ENCODE measurements around the gene BTN2A1.
A peak's percentile ranks its signal among the peaks of the same experiment; 100 is the strongest.

Gene BTN2A1

DNA sequence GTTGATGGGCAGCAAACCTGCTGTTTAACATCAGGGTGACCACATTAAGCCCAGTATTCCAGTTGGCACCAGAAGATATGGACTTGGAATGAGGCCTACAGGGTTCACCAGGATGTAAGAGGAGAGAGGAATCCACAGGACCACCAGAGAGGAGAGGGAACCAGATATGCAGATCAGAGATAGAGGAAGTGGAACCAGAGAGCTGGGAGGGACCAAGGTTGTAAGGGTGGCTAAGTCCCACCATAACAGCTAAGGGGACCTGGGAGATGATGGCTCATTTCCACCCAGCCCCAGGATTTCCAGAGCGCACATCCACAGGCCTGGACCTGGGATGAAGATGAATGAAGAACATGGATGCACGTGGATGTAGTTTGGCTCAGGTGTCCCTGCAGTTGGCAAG lies 11.1 kb downstream of the BTN2A1 start:
- no peak for DNase-seq (ENCODE audit: low spot score)

DNA sequence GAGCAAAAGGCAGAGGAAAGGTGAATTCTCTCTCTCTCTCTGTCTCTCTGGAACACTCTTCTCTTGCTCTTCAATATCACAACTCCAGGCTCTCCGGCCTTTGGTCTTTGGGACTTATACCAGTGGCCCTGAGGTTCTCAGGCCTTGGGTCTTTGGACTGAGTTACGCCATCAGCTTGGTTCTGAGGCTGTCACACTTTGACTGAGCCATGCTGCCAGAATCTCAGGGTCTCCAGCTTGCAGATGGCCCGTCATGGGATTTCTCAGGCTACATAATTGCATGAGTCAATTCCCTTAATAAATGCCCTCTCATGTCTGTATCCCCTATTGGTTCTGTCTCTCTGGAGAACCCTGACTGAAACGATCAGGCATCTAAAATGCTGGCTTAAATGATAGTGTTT lies 12.9 kb downstream of the BTN2A1 start:
- DNase-seq (ENCODE audit: low spot score), result no peak

DNA sequence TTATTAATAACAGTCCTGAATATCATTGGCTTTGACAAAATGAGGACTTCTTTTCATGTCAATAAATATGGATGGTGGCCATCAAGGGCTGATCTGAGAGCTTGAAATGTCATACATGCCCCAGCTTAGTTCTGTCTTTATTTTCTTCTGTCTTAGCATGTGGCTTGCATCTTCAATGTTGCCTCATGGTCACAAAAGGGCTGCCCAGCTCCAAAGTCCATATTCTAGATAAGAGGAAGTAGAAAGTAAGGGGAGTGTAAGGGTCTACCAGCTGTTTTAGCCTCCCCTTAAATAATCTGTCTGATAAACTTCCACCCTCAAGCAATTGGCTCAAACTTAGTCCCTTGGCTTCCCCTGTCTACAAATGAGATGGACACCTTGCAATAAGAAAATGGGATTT lies 14.2 kb downstream of the BTN2A1 start:
- DNase-seq (ENCODE audit: low spot score), result no peak

DNA sequence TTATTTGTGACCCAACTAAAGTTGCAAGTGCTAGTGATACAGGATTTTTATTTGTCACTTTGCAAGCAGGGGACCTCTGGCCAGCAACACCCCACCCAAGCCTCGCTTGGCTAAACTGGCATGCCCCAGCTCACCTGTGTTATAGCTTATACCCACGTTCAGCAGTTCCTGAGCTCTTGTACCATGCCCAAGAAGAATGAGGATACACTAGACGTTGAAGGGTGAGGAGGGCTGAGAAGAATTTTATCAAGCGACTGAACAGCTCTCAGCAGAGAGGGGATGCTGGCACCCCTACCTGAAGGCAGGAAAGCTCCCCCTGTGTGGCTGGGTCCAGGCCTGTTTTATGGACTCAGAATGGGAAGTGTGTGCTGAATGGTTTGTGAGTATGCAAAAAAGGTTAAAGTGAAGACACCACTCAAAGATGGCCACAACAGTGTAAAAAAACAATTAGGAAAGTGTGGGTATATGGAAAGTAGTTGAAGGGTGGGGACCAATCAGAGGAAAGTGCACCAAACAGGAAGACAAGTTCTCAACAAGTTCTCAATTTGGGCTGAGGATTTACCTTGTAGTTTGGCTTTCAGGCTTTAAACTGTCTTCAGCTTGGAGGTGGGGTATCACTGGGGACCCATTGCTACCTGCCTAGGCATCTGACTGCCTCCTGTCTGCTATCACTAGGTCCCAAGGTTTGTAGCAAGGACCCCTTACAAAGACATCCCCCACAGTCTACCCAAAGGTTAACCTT lies 15.0 kb downstream of the BTN2A1 start:
- no peak for DNase-seq (ENCODE audit: low spot score)

DNA sequence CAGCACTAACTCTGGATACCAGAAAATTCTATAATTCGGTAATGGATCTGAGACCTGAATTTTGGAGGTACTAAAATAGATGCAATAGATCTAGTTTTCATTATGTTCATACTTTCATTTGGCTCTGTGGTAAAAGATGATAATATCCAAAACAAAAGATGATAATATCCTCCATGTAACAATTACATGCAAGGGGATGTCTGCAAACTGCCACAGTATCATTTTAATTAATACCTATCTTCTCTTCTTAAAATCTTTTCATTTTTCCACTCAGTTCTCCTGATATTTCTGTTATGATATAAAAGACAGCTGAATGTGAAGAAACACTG lies 15.6 kb downstream of the BTN2A1 start:
- no peak for DNase-seq (ENCODE audit: low spot score)

DNA sequence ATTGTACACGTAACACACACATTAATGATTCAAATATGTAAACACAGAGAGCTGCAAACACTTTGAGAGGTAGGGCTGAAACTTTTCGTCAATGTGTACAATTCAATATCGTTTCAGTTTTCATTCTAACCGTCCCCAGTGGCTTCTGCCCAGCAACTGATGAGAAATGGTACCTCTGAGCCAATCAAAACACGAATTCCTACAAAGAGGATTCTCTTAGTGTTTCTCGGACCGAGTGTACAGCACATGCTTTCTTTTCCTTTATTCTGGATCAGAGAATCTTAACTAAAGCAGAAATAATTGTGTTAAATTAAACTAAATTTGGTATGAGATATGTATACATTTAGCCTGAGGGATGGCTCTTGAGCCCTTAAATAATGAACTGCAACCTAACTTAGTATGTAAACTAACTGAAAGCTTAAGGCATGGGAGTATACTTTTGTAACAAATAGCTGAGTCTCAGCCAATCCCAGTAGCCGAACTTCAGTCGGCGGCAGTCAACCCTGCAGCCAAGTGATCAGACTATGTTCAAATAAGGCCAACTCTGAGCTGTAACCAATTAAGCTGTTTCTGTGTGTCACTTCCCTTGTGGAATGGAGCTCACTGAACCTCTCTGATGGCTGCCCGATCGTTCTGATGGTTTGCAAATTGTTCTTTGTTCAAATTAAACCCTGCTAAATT lies 16.1 kb downstream of the BTN2A1 start:
- peak; percentile 92 for DNase-seq (ENCODE audit: low spot score)

DNA sequence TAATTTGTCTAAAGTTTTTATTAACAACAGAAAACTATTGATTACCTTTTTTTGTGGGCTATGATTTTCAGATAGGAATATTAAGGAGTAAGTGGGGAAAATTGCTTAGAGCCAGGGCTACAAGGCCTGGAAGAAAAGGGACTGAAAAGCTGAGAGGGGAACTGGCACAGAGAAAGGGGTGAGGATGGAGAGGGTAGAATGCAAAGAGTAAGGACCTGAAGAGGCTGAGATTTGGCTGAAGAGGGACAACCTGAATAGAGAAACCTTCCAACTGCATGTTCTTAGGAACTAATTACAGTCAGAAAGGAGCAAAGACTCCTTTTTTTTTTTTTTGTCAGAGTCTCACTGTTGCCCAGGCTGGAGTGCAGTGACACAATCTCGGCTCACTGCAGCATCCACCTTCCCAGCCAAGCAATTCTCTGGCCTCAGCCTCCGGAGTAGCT lies 16.7 kb downstream of the BTN2A1 start:
- no peak for DNase-seq (ENCODE audit: low spot score)

DNA sequence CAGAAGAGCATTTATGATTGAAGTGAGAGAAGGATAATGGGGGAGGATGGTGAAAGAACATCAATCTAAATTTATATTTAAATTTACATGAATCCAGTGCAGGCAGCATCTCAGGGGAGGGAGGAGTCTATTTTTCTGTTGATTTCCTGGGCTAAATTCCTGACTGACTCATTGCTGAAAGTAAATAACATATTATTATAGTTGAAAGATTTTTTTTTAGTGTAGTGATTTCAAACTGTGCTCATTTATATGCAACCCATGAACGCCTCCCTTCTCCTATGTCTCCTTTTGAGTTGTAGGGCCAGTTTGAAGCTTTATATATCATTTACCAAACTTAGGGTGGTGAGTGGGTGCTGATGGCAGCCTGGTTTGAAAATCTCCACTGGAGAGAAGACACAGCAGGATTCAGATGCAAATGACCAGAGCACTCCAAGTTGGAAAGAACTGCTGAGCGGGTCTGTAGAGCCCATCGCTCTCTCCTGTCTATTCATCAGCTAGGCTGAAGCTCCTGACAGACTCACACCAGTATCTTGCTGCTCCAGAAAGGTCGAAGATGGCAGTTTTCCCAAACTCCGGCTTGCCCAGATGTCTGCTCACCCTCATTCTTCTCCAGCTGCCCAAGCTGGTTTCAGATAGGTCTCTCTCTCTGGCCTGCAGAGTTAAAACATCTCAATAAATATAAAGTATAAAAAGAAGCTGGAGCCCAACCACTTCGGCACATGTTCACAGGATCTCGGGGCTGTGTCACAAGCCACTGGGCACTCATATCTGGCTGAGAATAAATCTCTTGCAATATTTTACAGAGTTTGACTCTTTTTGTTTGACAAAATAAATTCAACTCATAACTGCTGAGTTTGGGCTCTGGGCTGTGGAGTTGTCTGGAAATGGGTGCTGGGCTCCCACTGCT lies 18.3 kb downstream of the BTN2A1 start:
- DNase-seq (ENCODE audit: low spot score), result peak; percentile 14

DNA sequence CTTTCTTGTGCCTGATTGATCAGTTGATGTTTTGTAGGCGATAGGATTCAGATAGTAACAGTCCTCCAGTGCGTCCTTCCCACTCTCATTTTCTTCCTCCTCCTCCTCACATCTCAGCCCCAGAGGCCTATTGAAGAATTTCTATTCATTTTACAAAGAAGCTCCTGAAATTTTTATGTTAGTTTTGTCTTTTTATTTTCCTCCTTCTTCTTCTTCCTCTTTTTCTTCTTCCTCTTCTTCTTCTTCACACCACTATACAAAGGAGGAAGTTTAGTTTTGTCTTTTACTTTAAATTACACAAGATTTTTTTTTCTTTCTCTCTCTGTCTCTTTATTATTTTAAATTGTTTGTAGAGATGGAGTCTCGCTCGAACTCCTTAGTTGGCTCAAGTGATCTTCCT lies 19.1 kb downstream of the BTN2A1 start:
- DNase-seq (ENCODE audit: low spot score), result no peak

DNA sequence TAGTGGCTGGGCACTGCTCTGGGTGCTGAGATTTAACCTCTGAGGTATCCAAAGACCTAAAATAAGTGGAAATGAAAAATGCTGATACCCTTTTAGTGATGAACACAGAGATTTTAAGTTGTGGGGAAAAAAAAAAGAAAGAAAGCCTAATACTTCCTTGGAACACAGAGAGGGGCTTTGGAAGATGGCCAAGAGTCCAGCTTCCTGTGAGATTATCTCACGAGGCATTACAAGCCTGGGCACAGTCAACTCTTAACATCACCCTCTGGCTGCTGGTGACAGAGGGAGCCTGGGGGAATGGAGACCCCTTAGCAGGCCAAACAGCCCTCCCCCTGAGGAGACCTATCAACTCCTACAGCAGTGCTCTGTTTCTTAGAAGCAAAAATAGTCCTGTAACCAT lies 19.7 kb downstream of the BTN2A1 start:
- no peak for DNase-seq (ENCODE audit: low spot score)

DNA sequence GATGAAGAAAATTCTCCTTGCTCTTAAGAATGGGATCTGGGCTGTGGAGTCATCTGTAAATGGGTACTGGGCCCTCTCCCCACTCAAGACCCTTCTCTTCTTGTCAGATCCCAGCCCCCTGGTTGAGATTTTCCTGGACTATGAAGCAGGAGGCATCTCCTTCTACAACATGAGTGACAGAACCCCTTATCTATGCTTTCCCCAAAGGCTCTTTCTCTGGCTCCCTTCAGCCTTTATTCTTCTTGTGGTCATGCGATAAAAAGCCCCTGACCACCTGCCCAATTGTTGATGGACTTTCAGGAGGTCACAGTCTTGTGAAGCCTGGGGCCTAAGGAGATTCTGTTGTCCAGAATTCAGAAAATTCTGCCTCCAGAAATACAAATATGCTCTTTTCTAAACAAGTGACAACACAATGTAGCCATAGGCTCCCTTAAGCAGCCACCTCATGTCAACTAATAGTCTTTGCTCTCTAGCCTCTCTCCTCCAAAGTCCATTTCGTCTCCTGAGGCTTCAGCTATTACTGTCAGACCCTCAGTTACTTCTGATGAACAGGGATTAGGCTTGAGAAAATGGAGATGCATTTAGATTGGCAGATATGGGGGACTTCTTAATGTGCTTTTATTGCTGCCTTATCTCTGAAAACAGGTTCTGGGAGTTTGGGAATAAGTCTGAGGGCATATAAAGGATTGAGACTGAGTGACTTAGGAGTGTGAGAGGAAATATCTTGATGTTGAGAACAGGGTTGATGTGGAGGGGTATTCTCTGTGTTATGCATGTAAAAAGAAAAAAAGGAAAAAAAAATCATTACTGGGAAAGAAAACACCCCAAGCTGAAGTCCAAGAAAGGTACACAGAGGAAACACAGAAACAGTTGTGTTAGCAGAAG lies 20.6 kb downstream of the BTN2A1 start:
- DNase-seq (ENCODE audit: low spot score), result no peak

DNA sequence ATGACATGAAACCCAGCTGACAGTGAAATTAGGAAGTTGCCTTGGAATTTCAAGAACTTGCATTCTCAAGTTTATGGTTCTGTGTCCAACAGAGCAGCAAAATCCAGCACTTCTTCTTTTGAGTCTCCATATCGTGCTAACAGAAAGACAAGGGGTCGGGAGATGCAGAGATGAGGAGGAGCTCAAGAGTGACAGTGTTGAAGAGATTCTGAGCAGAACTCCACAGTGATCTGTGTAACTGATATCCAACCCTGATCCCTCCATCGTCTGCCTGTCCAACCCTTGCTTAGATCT lies 21.2 kb downstream of the BTN2A1 start:
- DNase-seq (ENCODE audit: low spot score), result no peak

DNA sequence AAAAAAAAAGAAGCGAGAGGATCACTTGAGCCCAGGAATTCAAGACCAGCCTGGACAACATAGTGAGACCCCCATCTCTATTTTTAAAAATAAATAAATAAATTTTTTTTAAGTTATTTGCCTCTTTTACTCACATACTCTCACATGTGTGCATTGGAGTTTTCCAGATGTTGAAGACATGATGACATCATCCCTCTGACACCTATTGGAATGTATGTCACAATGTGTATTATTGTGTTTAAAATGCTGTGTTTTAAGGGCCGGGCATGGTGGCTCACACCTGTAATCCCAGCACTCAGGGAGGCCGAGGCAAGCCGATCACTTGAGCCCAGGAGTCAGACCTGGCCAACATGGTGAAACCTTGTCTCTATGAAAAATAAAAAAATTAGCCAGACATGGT lies 24.6 kb downstream of the BTN2A1 start:
- DNase-seq (ENCODE audit: low spot score), result no peak

DNA sequence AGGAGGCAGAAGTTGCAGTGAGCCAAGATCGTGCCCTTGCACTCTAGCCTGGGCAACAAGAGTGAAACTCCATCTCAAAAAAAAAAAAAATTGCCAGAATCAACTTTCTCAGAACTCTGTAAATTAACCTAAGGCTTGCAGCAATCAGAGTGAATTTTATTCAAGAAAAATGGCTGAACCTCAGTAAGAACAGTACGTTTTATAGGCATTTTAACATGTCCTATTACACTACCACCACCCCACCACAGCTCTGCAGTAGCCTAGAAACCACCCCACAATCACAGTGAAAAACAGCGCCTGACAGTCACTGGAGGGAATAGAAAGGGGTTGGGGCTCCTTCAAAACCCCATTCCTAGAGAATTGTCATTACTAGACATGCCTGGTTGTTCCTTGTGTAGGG lies 26.0 kb downstream of the BTN2A1 start:
- DNase-seq (ENCODE audit: low spot score), result no peak

DNA sequence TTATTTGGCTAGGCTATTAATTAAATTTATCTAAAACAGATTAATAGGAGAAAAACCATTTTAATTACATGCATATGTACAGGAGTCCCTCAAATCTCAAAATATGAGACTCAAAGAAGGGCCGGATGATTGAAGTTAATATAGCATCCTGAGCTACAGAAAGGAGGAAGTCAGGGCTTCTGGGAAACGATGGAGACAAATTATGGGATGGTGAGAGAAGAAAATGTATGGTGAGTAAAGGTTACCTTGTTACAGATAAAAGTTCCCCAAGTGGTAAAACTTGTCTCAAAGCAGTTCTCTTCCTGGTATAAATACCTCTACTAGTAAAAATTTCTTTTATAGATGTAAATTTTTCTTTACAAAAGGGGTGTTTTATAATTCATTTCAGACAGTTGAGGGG lies 26.4 kb downstream of the BTN2A1 start:
- no peak for DNase-seq (ENCODE audit: low spot score)

DNA sequence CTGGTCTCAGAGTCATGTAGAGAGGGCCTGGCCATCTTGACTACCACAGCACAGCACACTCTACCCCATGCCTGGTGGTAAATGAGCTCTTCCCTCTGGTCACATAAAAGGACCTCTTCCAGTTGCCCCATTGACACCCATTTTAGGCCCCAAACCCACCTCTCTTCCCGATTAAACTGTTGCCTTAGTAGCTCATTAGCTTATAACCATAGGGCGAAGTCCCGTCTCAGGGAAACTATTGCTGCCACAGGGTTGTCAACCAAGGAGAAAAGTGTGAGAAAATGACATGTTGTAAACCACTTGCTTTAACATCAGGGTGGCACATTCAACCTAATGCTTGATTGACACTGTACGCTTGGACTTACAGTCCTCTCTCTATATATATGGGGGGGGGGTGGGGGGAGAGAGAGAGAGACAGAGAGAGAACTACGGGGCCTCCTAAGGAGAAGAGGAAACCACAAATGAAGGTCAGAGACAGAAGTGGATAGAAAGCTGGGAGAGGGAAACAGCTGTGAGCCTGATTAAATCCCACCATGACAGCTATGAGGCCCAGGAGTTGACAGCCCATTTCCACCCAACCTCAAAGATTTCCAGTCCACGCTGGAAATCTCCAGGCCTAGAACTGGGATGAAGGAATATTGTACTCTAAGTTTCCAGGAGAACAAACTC lies 27.5 kb downstream of the BTN2A1 start:
- DNase-seq (ENCODE audit: low spot score), result no peak

DNA sequence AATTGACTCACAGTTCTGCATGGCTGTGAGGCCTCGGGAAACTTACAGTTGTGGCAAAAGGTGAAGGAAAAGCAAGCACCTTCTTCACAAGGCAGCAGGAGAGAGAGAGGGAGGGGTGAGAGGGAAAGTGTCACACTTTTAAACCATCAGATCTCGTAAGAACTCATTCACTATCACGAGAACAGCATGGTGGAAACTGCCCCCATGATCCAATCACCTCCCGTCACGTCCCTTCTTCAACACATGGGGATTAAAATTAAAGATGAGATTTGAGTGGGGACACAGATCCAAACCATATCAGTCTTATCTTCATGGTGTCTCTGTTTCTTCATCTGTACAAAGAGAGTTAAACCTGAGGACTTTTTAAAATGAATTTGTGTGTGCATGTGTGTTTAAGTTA lies 28.6 kb downstream of the BTN2A1 start:
- DNase-seq (ENCODE audit: low spot score), result no peak

DNA sequence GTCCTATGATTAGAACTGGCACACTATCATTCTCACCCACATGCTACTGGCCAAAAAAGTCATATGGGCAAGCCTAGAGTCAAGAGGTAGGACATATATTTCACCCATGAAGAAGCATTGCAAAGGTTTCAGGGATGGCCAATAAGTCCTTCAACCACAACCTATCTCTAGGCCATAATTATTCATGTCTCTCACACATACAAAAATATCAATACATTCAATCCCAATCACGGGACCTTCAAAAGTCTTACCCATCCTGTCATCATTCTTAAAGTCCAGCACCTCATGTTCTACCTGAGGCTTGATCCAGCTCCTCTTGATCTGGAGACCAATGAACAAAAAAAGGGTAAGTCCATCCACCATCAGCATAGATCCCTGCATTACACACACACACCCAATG lies 29.7 kb downstream of the BTN2A1 start:
- DNase-seq (ENCODE audit: low spot score), result no peak

DNA sequence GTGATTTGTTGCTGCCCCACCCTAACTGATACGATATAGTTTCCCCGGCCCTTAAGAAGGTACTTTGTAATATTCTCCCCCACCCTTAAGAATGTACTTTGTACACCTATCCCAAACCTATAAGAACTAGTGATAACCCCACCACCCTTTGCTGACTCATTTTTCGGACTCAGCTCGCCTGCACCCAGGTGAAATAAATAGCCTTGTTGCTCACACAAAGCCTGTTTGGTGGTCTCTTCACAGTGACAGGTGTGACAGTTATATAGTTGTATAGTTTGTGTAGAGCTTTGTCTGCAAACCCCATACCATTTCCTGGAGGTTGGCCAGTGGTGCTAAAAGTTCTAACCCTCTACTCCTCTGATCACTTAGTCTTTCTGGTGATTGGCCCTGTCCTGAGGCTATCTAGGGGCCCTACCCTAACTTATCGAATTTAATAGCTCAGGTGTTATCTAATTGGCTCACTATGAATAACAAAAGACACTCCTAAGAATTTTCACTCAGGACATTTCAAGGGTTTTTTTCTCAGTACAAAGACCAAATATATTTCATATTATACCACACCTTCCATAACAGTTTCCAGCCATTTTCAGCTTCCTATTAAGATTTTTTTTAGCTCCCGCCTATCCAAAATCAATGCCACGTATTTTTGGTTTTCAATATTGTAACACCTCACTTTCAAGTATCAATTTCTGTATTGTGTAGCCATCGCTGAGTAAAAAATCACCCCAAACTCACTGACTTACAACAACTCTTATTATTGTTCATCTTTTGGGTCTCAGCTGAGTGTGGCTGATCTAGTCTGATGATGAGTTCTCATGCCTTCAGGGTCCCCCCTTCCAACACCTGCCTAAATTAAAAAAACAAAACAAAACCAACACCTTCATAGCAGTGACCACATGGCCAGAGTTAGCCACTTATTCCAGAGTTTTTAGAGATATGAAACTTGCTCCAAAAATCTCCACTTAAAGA lies 32.5 kb downstream of the BTN2A1 start:
- no peak for DNase-seq (ENCODE audit: low spot score)

DNA sequence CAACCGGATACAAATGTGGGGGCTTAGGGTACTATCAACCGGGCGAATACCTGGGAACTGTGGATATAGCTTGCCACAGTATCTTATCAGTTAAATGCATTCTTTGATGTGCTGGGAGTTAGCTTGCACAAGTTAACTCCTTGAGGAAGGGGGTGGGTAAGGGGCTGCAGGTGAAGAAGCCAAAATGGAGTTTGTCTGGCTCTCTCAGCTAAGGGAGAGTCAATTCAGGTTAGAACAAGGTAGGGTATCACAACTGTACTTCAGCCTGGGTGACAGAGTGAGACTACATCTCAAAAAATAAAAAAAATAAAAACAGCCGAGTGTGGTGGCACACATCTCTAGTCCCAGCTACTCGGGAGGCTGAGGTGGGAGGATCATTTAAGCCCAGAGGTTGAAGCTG lies 33.8 kb downstream of the BTN2A1 start:
- DNase-seq (ENCODE audit: low spot score), result no peak

Data from AG08395 (cell line).